ENCODE data around the gene ERCC6L.

ERCC6L gene, protein sequence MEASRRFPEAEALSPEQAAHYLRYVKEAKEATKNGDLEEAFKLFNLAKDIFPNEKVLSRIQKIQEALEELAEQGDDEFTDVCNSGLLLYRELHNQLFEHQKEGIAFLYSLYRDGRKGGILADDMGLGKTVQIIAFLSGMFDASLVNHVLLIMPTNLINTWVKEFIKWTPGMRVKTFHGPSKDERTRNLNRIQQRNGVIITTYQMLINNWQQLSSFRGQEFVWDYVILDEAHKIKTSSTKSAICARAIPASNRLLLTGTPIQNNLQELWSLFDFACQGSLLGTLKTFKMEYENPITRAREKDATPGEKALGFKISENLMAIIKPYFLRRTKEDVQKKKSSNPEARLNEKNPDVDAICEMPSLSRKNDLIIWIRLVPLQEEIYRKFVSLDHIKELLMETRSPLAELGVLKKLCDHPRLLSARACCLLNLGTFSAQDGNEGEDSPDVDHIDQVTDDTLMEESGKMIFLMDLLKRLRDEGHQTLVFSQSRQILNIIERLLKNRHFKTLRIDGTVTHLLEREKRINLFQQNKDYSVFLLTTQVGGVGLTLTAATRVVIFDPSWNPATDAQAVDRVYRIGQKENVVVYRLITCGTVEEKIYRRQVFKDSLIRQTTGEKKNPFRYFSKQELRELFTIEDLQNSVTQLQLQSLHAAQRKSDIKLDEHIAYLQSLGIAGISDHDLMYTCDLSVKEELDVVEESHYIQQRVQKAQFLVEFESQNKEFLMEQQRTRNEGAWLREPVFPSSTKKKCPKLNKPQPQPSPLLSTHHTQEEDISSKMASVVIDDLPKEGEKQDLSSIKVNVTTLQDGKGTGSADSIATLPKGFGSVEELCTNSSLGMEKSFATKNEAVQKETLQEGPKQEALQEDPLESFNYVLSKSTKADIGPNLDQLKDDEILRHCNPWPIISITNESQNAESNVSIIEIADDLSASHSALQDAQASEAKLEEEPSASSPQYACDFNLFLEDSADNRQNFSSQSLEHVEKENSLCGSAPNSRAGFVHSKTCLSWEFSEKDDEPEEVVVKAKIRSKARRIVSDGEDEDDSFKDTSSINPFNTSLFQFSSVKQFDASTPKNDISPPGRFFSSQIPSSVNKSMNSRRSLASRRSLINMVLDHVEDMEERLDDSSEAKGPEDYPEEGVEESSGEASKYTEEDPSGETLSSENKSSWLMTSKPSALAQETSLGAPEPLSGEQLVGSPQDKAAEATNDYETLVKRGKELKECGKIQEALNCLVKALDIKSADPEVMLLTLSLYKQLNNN

GRCh38 chrX:72238721-72239475, at the start of gene ERCC6L:
Gene ERCC6L, minus strand, starts transcription at chrX:72239027. Its CDS starts 116 bp downstream, at chrX:72238911.
- peak; percentile 81 for DNase-seq
- in situ Hi-C loops (cut with HindIII; ENCODE audit: low pct_ligation_motif_present, low pct_unique_long_range_greater_than_20kb, low sequenced_read_pairs), result no loop called here

GRCh38 chrX:72282302-72282701, 43.5 kb upstream of the ERCC6L start:
- no peak for DNase-seq
- in situ Hi-C loops (cut with HindIII; ENCODE audit: low pct_ligation_motif_present, low pct_unique_long_range_greater_than_20kb, low sequenced_read_pairs), result no loop called here

- peak; percentile 12 for DNase-seq
- in situ Hi-C loops (cut with HindIII; ENCODE audit: low pct_ligation_motif_present, low pct_unique_long_range_greater_than_20kb, low sequenced_read_pairs), result no loop called here
These were observed 41.6 kb upstream of the ERCC6L start for GRCh38 chrX:72280321-72280845.

DNA sequence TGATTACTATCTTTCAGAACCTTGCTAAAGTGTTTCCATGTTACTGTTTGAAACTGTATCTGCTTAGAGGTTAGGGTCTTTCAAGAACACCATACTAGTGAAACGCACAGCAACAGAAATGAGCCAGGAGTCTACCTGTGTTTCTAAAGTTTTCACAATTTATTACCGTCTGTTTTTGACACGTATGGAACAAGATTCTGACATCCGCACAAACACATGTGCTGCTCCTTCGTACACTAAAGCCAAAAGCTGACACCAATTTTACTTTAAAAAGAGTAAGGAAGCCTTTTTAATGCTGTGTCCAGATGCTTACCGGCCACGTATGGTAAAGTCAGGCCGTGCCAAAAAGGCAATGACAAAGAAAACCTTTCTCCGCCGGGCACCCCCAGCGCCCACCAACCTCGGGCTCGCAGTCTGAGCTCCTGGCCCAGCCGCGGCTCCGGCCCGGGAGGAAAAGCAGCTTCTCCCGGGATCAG, 37.7 kb upstream of the ERCC6L start:
- DNase-seq, result no peak
- in situ Hi-C loops (cut with HindIII; ENCODE audit: low pct_ligation_motif_present, low pct_unique_long_range_greater_than_20kb, low sequenced_read_pairs), result no loop called here

- in situ Hi-C loops (cut with HindIII; ENCODE audit: low pct_ligation_motif_present, low pct_unique_long_range_greater_than_20kb, low sequenced_read_pairs), result no loop called here
- no peak for DNase-seq
These were observed 35.7 kb upstream of the ERCC6L start for GRCh38 chrX:72274526-72274925.

GRCh38 chrX:72273718-72274117, 34.9 kb upstream of the ERCC6L start:
- no peak for DNase-seq
- in situ Hi-C loops (cut with HindIII; ENCODE audit: low pct_ligation_motif_present, low pct_unique_long_range_greater_than_20kb, low sequenced_read_pairs), result no loop called here

GRCh38 chrX:72272868-72273267, 34.0 kb upstream of the ERCC6L start:
- in situ Hi-C loops (cut with HindIII; ENCODE audit: low pct_ligation_motif_present, low pct_unique_long_range_greater_than_20kb, low sequenced_read_pairs), result no loop called here
- peak; percentile 26 for DNase-seq

DNA sequence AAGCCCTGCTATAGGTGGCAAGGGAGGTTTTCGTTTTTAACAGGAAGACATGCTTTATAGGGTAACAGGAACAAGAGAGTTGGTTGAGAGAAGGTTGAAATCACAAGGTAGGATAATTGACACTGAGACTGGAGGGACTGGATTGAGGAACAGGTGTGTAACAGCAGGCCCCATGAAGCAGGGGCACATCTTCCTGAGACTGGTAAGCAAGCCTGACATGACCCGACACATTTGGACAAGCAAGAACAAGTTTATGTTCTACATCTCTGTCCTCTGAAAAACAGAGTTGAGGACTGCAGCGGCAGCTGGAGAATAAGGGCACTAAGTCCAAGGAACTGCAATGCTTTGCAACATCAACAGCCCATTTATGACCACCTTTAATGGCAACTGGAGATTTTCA, 33.0 kb upstream of the ERCC6L start:
- DNase-seq, result no peak
- in situ Hi-C loops (cut with HindIII; ENCODE audit: low pct_ligation_motif_present, low pct_unique_long_range_greater_than_20kb, low sequenced_read_pairs), result no loop called here

DNA sequence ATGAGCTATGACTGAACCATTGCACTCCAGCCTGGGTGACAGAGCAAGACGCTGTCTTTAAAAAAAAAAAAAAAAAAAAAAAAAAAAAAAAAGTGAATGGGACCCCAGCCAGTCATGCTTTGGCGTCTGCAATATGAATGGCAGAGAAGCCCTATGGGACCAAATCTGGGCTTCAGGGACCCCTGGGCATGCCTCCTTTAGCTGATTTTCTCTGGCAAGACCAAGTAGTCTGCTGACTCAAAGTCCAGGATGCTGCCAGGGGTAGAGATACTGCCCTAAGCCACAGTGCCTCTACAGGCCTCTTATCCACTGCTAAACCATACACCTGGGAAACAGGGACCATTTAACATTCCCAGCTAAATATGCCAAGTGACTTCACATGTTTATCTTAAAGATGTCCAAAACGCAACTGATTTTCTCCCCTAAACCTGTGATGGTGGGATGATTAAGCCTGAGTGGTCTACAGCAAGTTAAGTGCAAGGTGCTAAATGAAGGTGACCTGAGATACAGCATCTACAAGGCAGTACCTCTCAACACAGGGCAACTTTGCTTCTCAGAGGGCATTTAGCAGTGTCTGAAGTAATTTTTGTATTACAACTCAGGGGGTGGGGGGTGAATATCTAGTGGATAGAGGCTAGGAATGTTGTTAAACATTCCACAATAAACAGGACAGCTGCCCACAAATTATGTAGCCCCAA, 32.4 kb upstream of the ERCC6L start:
- in situ Hi-C loops (cut with HindIII; ENCODE audit: low pct_ligation_motif_present, low pct_unique_long_range_greater_than_20kb, low sequenced_read_pairs), result no loop called here
- no peak for DNase-seq

GRCh38 chrX:72270316-72270866, 31.6 kb upstream of the ERCC6L start:
- in situ Hi-C loops (cut with HindIII; ENCODE audit: low pct_ligation_motif_present, low pct_unique_long_range_greater_than_20kb, low sequenced_read_pairs), result no loop called here
- DNase-seq, result no peak

DNA sequence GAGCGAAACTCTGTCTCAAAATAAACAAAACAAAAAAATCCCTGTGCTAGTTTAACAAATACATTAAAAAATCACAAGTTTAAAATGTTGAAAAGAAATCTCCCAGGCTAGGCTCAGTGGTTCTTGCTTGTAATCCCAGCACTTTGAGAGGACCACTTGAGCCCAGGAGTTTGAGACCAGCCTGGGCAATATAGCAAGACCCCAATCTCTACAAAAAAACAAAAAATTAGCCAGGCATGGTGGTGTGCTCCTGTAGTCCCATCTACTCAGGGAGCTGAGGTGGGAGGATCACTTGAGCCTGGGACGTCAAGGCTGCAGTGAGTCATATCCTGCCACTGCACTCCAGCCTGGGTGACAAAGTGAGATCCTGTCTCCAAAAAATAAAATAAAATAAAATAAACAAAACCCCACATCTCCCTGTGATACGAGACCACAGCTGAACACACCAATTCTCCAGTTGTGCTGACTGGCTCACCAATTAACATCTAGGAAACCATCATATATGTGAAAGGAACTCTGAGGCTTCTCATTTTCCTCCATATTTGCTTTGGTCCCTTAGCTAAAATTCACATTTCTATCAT, 30.9 kb upstream of the ERCC6L start:
- in situ Hi-C loops (cut with HindIII; ENCODE audit: low pct_ligation_motif_present, low pct_unique_long_range_greater_than_20kb, low sequenced_read_pairs), result no loop called here
- DNase-seq, result no peak

DNA sequence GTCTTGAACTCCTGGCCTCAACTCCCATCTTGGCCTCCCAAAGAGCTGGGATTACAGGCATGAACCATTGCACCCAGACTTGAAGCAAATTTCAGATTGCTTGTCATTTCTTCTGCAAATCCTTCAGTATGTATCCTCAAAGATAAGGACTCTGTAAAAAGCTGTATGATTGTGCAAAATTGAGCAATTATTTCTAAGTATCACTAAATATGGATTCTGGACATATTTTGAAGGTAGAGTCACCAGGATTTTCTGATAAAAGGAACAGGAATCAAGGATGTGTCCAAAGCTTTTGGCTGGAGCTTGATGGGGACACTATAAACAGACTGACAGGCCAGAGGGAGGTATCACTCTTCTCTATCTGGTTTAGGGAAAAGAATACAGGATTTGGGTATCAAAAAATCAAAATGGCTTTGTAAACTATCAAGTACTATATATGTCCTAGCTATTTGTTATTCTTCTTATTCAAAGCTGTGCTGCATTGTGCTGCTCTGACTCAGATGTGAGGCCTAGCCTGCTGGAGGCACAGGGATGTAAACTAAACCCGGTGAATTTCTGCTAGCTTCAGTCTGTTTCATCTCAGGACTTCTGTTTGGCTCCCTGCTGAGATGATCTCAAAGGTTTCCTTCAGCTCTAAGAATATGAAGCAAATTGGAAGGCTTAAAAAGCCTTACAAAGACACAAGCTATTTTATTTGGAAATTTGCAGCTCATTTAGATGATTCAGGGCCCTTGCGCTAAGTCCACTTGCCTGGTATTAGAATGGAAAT, 30.0 kb upstream of the ERCC6L start:
- in situ Hi-C loops (cut with HindIII; ENCODE audit: low pct_ligation_motif_present, low pct_unique_long_range_greater_than_20kb, low sequenced_read_pairs), result no loop called here
- DNase-seq, result no peak

DNA sequence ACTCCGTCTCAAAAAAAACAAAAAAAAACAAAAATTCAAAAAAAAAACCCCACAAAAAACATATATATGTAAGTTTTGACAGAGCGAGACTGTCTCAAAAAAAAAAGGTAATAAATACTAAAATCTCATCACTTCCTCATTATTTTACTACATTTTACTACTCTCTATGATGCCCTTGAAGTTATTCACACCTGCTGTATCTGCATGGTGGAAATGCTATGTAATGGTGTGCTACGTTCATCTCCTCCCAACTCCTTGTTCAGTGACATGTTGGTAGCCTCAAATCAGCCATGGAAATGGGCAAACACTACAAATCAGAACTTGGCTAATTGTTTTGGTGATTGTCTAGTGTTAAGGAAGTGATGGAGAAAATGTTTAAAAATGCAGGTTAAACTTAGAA, 26.4 kb upstream of the ERCC6L start:
- in situ Hi-C loops (cut with HindIII; ENCODE audit: low pct_ligation_motif_present, low pct_unique_long_range_greater_than_20kb, low sequenced_read_pairs), result no loop called here
- DNase-seq, result no peak

GRCh38 chrX:72262077-72262476, 23.2 kb upstream of the ERCC6L start:
- in situ Hi-C loops (cut with HindIII; ENCODE audit: low pct_ligation_motif_present, low pct_unique_long_range_greater_than_20kb, low sequenced_read_pairs), result no loop called here
- DNase-seq, result no peak

- in situ Hi-C loops (cut with HindIII; ENCODE audit: low pct_ligation_motif_present, low pct_unique_long_range_greater_than_20kb, low sequenced_read_pairs), result no loop called here
- no peak for DNase-seq
These were observed 21.6 kb upstream of the ERCC6L start for GRCh38 chrX:72260448-72260847.

GRCh38 chrX:72258174-72258573, 19.3 kb upstream of the ERCC6L start:
- in situ Hi-C loops (cut with HindIII; ENCODE audit: low pct_ligation_motif_present, low pct_unique_long_range_greater_than_20kb, low sequenced_read_pairs), result no loop called here
- DNase-seq, result peak; percentile 28
